ENCODE results near the gene LTF.

The LTF gene

DNA sequence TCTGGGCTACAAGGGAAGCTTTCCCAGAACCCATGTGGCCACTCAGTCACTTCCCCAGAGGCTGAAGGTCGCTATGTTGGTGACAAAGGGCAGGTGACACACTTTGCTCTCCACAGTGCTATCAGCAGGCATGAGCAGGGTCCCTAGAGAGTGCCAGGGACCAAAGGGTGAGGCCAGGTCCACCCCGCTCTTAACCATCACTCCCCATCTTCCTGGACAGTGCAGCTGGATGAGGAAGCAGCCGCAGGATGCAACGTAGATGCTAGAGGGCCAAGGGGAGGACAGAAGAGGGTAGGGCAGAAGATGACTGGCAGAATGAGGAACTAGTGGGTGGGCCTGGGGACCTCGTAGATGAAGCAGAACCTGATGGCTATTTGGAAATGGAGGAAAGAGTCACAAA, 13.6 kb upstream of the LTF start:
- H3K9ac ChIP-seq (ENCODE audit: insufficient read length) = no peak overlapping the region
- H3K36me3 ChIP-seq (ENCODE audit: insufficient read depth, low read length) = no peaks in the 10 kb centered on the region
- TF ChIP-seq EZH2 (IDR thresholded peaks at IDR 0.05) (no peak), POLR2AphosphoS5 (IDR thresholded peaks at IDR 0.05; ENCODE audit: borderline replicate concordance, low read depth, low read length) (no peak), FOXP2 (optimal IDR thresholded peaks at IDR 0.05; ENCODE audit: control extremely low read depth, extremely low read length, insufficient read depth) (no peak)
- H3K27ac ChIP-seq = no peak overlapping the region
- H3K4me3 ChIP-seq = no peak overlapping the region
- no peak for DNase-seq (ENCODE audit: low read depth, low spot score)
- no peaks in the 10 kb centered on the region for H3K9me3 ChIP-seq (ENCODE audit: low read depth, low read length)

DNA sequence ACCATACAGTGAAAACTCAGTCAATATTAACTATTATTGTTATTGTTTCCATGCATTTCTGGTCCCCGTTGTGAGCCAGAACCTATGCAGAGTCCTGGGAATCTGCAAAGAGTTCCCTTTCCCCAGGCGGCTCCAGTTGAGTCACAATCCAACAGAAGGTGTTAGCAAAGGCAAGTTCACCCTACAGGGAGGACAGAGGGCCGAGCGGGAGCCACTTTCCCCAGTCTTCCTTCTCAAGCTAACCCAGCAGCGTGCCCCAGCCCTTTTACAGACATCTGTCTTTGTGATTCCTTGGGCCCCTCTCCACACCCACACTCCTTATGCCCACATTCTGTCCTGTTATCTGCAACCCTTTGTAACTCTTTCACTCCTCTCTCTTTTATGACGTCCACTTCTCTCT, 13.1 kb upstream of the LTF start:
- TF ChIP-seq POLR2AphosphoS5 (IDR thresholded peaks at IDR 0.05; ENCODE audit: borderline replicate concordance, low read depth, low read length) = no peak
- no peak for TF ChIP-seq FOXP2 (optimal IDR thresholded peaks at IDR 0.05; ENCODE audit: control extremely low read depth, extremely low read length, insufficient read depth)
- no peak for TF ChIP-seq EZH2 (IDR thresholded peaks at IDR 0.05)
- H3K36me3 ChIP-seq (ENCODE audit: insufficient read depth, low read length) = no peaks in the 10 kb centered on the region
- no peak overlapping the region for H3K9ac ChIP-seq (ENCODE audit: insufficient read length)
- no peak overlapping the region for H3K4me3 ChIP-seq
- no peak overlapping the region for H3K27ac ChIP-seq
- no peaks in the 10 kb centered on the region for H3K9me3 ChIP-seq (ENCODE audit: low read depth, low read length)
- no peak for DNase-seq (ENCODE audit: low read depth, low spot score)

DNA sequence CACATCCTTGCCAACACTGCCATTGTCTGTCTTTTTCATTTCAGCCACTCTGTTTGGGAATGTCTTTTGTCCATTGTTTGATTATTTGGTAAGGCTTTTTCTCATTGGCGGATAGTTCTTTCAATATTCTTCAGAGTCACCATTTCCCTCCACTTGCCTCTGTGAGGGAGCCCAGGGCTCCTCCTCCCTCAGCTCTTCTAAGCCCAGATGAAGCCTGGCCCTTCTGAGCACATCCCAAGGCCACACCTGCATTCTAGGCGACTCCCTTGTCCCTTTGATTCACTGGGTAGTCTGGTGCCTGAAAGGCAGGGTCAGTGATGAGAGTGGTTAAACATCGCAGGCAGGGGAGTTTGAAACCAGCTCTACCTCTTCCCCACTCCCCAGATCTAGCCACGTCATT, 12.4 kb upstream of the LTF start:
- Histone ChIP-seq H3K9ac (ENCODE audit: insufficient read length) (no peak overlapping the region), H3K36me3 (ENCODE audit: insufficient read depth, low read length) (no peaks in the 10 kb centered on the region), H3K27ac (no peak overlapping the region), H3K4me3 (no peak overlapping the region), H3K9me3 (ENCODE audit: low read depth, low read length) (no peaks in the 10 kb centered on the region)
- TF ChIP-seq FOXP2 (optimal IDR thresholded peaks at IDR 0.05; ENCODE audit: control extremely low read depth, extremely low read length, insufficient read depth) (no peak), POLR2AphosphoS5 (IDR thresholded peaks at IDR 0.05; ENCODE audit: borderline replicate concordance, low read depth, low read length) (no peak), EZH2 (IDR thresholded peaks at IDR 0.05) (no peak)
- DNase-seq (ENCODE audit: low read depth, low spot score) = no peak

DNA sequence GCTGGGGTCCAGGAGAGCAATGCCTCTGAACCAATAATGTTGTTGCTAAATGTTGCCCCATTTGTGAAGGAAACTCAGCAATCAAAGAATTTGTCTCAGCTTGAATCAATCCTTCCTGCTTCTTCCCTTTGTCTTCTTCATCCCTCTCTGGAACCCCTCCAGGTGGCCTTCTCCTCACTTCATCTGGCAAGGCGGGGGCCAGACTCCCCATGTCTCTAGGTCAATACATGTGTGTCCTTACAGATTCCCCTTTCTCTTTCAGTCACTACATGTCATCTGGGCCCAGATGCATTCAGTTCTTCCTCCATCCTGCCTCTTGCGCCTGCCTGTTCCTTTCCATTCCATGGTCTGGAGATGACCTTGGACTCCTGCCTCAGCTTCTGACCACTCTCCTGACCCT, 8.0 kb upstream of the LTF start:
- Histone ChIP-seq H3K27ac (no peak overlapping the region), H3K9ac (ENCODE audit: insufficient read length) (no peak overlapping the region), H3K9me3 (ENCODE audit: low read depth, low read length) (no peaks in the 10 kb centered on the region), H3K4me3 (no peak overlapping the region), H3K36me3 (ENCODE audit: insufficient read depth, low read length) (no peaks in the 10 kb centered on the region)
- TF ChIP-seq FOXP2 (optimal IDR thresholded peaks at IDR 0.05; ENCODE audit: control extremely low read depth, extremely low read length, insufficient read depth) (no peak), EZH2 (IDR thresholded peaks at IDR 0.05) (no peak), POLR2AphosphoS5 (IDR thresholded peaks at IDR 0.05; ENCODE audit: borderline replicate concordance, low read depth, low read length) (no peak)
- DNase-seq (ENCODE audit: low read depth, low spot score) = no peak

DNA sequence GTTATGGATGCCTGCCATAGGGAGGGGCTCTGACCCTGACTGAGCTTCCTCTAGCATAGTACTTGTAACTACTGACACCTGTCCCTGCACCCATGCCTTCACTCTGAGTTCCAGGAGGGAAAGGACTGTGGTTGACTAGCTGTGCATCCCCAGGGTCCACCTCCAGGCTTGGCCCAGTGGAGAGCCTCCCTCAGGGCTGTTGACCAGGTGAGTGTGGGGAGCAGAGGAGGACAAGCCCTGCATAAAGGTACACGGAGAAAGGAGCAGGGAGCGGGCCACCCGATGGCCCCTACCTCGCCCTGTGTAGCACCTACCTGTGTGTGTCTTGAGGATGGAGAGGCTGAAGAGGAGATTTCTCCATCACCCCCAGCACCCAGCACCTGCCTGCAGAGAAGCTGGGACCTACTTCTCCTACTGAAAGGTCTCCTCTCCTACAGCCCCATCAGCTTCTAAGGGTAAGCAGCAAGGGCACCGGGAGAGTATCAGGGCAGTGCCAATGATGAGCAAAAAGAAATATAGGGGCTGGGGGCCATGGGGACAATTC, 6.7 kb upstream of the LTF start:
- Histone ChIP-seq H3K36me3 (ENCODE audit: insufficient read depth, low read length) (no peaks in the 10 kb centered on the region), H3K4me3 (no peak overlapping the region), H3K27ac (no peak overlapping the region), H3K9me3 (ENCODE audit: low read depth, low read length) (no peaks in the 10 kb centered on the region), H3K9ac (ENCODE audit: insufficient read length) (no peak overlapping the region)
- no peak for TF ChIP-seq EZH2 (IDR thresholded peaks at IDR 0.05)
- TF ChIP-seq POLR2AphosphoS5 (IDR thresholded peaks at IDR 0.05; ENCODE audit: borderline replicate concordance, low read depth, low read length) = no peak
- no peak for TF ChIP-seq FOXP2 (optimal IDR thresholded peaks at IDR 0.05; ENCODE audit: control extremely low read depth, extremely low read length, insufficient read depth)
- no peak for DNase-seq (ENCODE audit: low read depth, low spot score)

DNA sequence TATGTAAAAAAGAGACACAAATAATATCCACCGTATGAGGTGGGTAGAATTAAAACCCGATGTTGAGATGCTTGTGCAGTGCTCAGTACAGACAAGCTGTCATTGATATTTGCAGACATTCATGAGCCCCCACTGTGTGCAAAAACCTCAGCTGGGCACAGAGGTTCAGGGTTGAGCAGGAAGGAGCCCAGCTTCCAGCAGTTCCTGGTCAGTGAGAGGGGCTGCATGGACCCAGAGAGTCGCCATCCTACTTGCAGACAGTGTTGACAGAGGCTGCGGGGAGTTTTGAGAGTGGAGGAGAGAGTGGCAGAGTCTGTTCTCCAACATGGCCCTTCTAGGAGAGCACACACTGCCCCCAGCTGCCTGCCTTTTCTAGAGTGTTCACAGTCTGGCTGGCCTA, 6.1 kb upstream of the LTF start:
- no peak for DNase-seq (ENCODE audit: low read depth, low spot score)
- no peaks in the 10 kb centered on the region for H3K9me3 ChIP-seq (ENCODE audit: low read depth, low read length)
- H3K36me3 ChIP-seq (ENCODE audit: insufficient read depth, low read length) = no peaks in the 10 kb centered on the region
- no peak overlapping the region for H3K27ac ChIP-seq
- TF ChIP-seq FOXP2 (optimal IDR thresholded peaks at IDR 0.05; ENCODE audit: control extremely low read depth, extremely low read length, insufficient read depth) (no peak), POLR2AphosphoS5 (IDR thresholded peaks at IDR 0.05; ENCODE audit: borderline replicate concordance, low read depth, low read length) (no peak), EZH2 (IDR thresholded peaks at IDR 0.05) (no peak)
- H3K4me3 ChIP-seq = no peak overlapping the region
- no peak overlapping the region for H3K9ac ChIP-seq (ENCODE audit: insufficient read length)

DNA sequence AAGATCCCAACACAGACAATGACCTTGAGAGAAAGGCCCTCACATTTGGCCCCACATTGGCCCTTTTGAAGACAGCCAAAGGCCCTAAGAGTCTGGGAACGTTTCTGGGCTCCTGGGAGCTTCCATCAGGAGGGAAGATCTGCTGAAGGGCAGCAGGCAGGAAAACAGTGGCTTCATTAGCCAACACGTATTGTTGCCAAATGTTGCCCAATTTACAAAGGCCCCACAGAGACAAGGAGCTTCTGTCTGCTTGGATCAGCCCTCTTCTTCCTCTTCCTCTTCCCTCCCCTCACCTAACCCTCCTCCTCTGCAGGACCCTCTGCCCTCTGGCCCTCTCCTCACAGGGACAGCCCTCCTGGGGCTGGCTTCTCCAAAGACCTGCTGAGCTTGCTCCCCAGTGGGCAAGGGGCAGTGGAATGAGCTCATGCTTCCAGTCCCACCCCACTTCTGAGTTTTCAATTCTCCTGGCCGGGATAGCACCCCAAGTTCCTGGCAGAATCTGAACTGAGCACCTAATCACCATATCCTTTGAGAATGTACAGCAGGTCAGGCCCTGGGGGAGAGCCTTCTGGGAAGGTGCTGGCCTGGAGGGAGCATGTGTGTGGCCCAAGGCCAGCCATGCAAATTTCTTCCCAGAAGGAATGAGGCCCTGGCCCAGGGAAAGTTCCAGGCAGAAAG, 5.1 kb upstream of the LTF start:
- no peak overlapping the region for H3K27ac ChIP-seq
- H3K4me3 ChIP-seq = no peak overlapping the region
- H3K9me3 ChIP-seq (ENCODE audit: low read depth, low read length) = no peaks in the 10 kb centered on the region
- no peak overlapping the region for H3K9ac ChIP-seq (ENCODE audit: insufficient read length)
- no peak for TF ChIP-seq EZH2 (IDR thresholded peaks at IDR 0.05)
- no peak for TF ChIP-seq FOXP2 (optimal IDR thresholded peaks at IDR 0.05; ENCODE audit: control extremely low read depth, extremely low read length, insufficient read depth)
- no peak for TF ChIP-seq POLR2AphosphoS5 (IDR thresholded peaks at IDR 0.05; ENCODE audit: borderline replicate concordance, low read depth, low read length)
- H3K36me3 ChIP-seq (ENCODE audit: insufficient read depth, low read length) = no peaks in the 10 kb centered on the region
- no peak for DNase-seq (ENCODE audit: low read depth, low spot score)

DNA sequence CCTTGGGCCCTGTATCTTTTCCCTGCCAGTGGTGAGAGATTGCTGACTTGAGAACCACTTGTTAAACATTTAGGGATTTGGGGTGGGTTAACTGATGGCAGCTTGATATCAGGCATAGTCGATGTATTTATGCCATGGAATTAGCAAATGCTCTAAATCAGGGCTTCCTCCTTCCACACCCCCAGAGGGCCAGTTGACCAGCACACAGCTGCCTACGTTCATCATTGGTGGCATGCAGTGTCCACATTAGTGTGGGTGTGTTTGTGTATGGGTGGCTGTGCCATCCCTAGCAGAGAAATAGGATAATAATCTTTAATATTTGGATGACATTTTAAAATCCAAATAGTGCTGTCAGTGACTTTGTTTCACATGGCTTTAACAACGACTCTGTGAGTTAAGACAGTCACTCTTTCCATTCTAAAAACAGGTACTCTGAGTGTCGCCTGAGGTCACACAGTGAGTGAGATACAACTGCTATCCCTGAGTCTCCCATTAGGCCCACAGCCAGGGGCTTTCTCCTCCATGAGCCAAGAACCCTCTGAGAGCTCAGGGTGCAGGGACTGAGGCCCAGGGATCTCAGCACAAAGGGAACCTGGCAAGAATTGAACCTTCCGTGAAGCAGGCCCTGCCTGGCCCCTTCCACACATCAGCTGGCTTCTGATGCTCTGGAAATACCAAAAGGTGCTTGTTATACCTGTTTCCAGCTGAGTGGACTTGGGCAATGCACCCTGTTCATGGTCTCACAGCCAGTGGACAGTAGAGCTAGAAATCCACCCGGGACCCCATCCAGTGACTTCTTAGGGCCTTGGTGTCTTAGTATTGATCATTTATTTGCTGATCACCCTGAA, 4.3 kb upstream of the LTF start:
- Histone ChIP-seq H3K27ac (no peak overlapping the region), H3K4me3 (no peak overlapping the region), H3K36me3 (ENCODE audit: insufficient read depth, low read length) (no peaks in the 10 kb centered on the region), H3K9me3 (ENCODE audit: low read depth, low read length) (no peaks in the 10 kb centered on the region), H3K9ac (ENCODE audit: insufficient read length) (no peak overlapping the region)
- TF ChIP-seq POLR2AphosphoS5 (IDR thresholded peaks at IDR 0.05; ENCODE audit: borderline replicate concordance, low read depth, low read length) = no peak
- TF ChIP-seq EZH2 (IDR thresholded peaks at IDR 0.05) = no peak
- TF ChIP-seq FOXP2 (optimal IDR thresholded peaks at IDR 0.05; ENCODE audit: control extremely low read depth, extremely low read length, insufficient read depth) = no peak
- DNase-seq (ENCODE audit: low read depth, low spot score) = no peak

Measured in SK-N-MC (cell line).